DMS114 treated with DMSO at 0.1 percent for 48 hours (cell line): Measurements from ENCODE around the gene DNAJC24.
"Not testable (repeated sequence)": the region's sequence is repeated elsewhere in the genome, so short reads cannot be mapped to it uniquely, and the experiment has no call there.

Source experiments
- DNase-seq: peaks from one replicate; lab custom pipeline; 2025; ENCODE audit not compliant: unreplicated experiment; lab: John Stamatoyannopoulos, UW

DNAJC24 gene

GRCh38 chr11:31369348-31370329 lies at the start of gene DNAJC24, which contains the start of gene DCDC1:
DNAJC24 (plus strand) TSS chr11:31369860; CDS start chr11:31370749, 889 bp downstream.
DCDC1 (minus strand) TSS chr11:31369739; CDS start chr11:31328280, 41,459 bp downstream.
- peak; percentile 100 for DNase-seq

- DNase-seq = not testable (repeated sequence)
These were observed 48.2 kb upstream of the DNAJC24 start for GRCh38 chr11:31321494-31321893.

GRCh38 chr11:31323145-31323544 lies 46.5 kb upstream of the DNAJC24 start:
- no peak for DNase-seq

GRCh38 chr11:31325160-31325559 lies 44.5 kb upstream of the DNAJC24 start:
- DNase-seq = no peak

GRCh38 chr11:31326470-31327148 lies 43.1 kb upstream of the DNAJC24 start:
- no peak for DNase-seq

- DNase-seq = no peak
These were observed 42.2 kb upstream of the DNAJC24 start for GRCh38 chr11:31327417-31327816.

GRCh38 chr11:31328697-31329096 lies 41.0 kb upstream of the DNAJC24 start:
- no peak for DNase-seq

- no peak for DNase-seq
These were observed 31.9 kb upstream of the DNAJC24 start for GRCh38 chr11:31337806-31338205.

- no peak for DNase-seq
These were observed 28.6 kb upstream of the DNAJC24 start for GRCh38 chr11:31340903-31341572.

GRCh38 chr11:31351168-31351567 lies 18.5 kb upstream of the DNAJC24 start:
- no peak for DNase-seq

GRCh38 chr11:31355131-31355530 lies 14.5 kb upstream of the DNAJC24 start:
- DNase-seq = no peak

- DNase-seq = no peak
These were observed 13.8 kb upstream of the DNAJC24 start for GRCh38 chr11:31355817-31356216.

GRCh38 chr11:31361743-31362142 lies 7.9 kb upstream of the DNAJC24 start:
- DNase-seq = no peak

- no peak for DNase-seq
These were observed 2.9 kb upstream of the DNAJC24 start for GRCh38 chr11:31366795-31367194.

- no peak for DNase-seq
These were observed 6.2 kb downstream of the DNAJC24 start for GRCh38 chr11:31375879-31376278.

- DNase-seq = no peak
These were observed 13.5 kb downstream of the DNAJC24 start for GRCh38 chr11:31383116-31383515.

- DNase-seq = no peak
These were observed 17.7 kb downstream of the DNAJC24 start for GRCh38 chr11:31387379-31387778.

GRCh38 chr11:31397239-31397834 lies 27.7 kb downstream of the DNAJC24 start:
- peak; percentile 87 for DNase-seq

- DNase-seq = no peak
These were observed 35.0 kb downstream of the DNAJC24 start for GRCh38 chr11:31404614-31405013.

- DNase-seq = no peak
These were observed 38.5 kb downstream of the DNAJC24 start for GRCh38 chr11:31408201-31408600.

- no peak for DNase-seq
These were observed 43.3 kb downstream of the DNAJC24 start for GRCh38 chr11:31412946-31413345.
